Stimulated activated CD8-positive, alpha-beta memory T cell treated with anti-CD3 and anti-CD28 coated beads, Interleukin-15, amount 100 ng/mL, for 1 hour (primary cell): ENCODE measurements around the gene P2RX6.
A peak's percentile ranks its signal among the peaks of the same experiment; 100 is the strongest.
"Not testable (repeated sequence)": the region's sequence is repeated elsewhere in the genome, so short reads cannot be mapped to it uniquely, and the experiment has no call there.

ENCODE experiments used
- DNase-seq: peaks from one replicate; pipeline ENCODE4 v3.0.0-alpha.2; 2020; ENCODE audit warnings: low read depth

The P2RX6 gene

GRCh38 chr22:20994128-20994901 is 20.6 kb upstream of the P2RX6 start:
- DNase-seq = no peak

GRCh38 chr22:20994902-20995241 is 20.1 kb upstream of the P2RX6 start:
- no peak for DNase-seq

- no peak for DNase-seq
Measured at GRCh38 chr22:20995329-20996030, 19.5 kb upstream of the P2RX6 start.

- DNase-seq = no peak
Measured at GRCh38 chr22:20996031-20996410, 18.9 kb upstream of the P2RX6 start.

GRCh38 chr22:20996598-20997535 is 18.1 kb upstream of the P2RX6 start:
- no peak for DNase-seq

- DNase-seq = no peak
Measured at GRCh38 chr22:20997536-20998257, 17.3 kb upstream of the P2RX6 start.

- no peak for DNase-seq
Measured at GRCh38 chr22:20998411-20999336, 16.3 kb upstream of the P2RX6 start.

GRCh38 chr22:20999350-21000206 is 15.4 kb upstream of the P2RX6 start:
- DNase-seq = no peak

- DNase-seq = no peak
Measured at GRCh38 chr22:21000207-21000986, 14.6 kb upstream of the P2RX6 start.

GRCh38 chr22:21000987-21001600 is 13.9 kb upstream of the P2RX6 start:
- DNase-seq = no peak

- peak; percentile 93 for DNase-seq
Measured at GRCh38 chr22:21001601-21002325, 13.2 kb upstream of the P2RX6 start, which contains the start of gene THAP7. Gene THAP7 (minus strand): TSS chr22:21002118. CDS start chr22:21001911, 207 bp downstream.

- no peak for DNase-seq
Measured at GRCh38 chr22:21003782-21004181, 11.2 kb upstream of the P2RX6 start.

- not testable (repeated sequence) for DNase-seq
Measured at GRCh38 chr22:21009208-21009607, 5.8 kb upstream of the P2RX6 start.

- DNase-seq = no peak
Measured at GRCh38 chr22:21009638-21010425, 5.1 kb upstream of the P2RX6 start.

- no peak for DNase-seq
Measured at GRCh38 chr22:21010426-21011113, 4.4 kb upstream of the P2RX6 start.
